GM13976 (cell line): ENCODE data around the gene TTLL9.

Source experiments
- DNase-seq: peaks from one replicate; pipeline ENCODE4 v3.0.0; 2012; ENCODE audit warnings: low spot score
- CTCF ChIP-seq: IDR thresholded peaks from 2 replicates; pipeline ENCODE4 v1.5.1; 2012; ENCODE audit warnings: borderline replicate concordance, mild to moderate bottlenecking; ENCODE audit not compliant: insufficient read depth; ENCODE audit errors: extremely low read depth, missing control alignments, control extremely low read depth
- in situ Hi-C: fragments of 300-500 bp; cut with MboI; formaldehyde crosslinking; loops from one replicate; pipeline ENCODE4 v1.12.0; 2022; ENCODE audit warnings: low sequenced_read_pairs, mixed read lengths, inconsistent platforms; ENCODE audit not compliant: unreplicated experiment

Gene TTLL9

GRCh38 chr20:31951203-31951529, 80.7 kb downstream of the TTLL9 start:
- no peak for TF ChIP-seq CTCF
- no peak for DNase-seq
- in situ Hi-C loops = loop anchor here (10.0 kb wide), 1 partner anchor 96 kb away; no protein-coding TSS in a partner anchor

GRCh38 chr20:31951530-31952453, 81.4 kb downstream of the TTLL9 start, which contains the start of gene PDRG1:
PDRG1 (minus strand) TSS chr20:31952046; CDS start chr20:31951961, 85 bp downstream.
- TF ChIP-seq CTCF = peak; percentile 86
- in situ Hi-C loops = loop anchor here (10.0 kb wide), 1 partner anchor 97 kb away; no protein-coding TSS in a partner anchor
- DNase-seq = peak; percentile 98

GRCh38 chr20:31953556-31954148, 83.2 kb downstream of the TTLL9 start:
- DNase-seq = no peak
- TF ChIP-seq CTCF = no peak
- in situ Hi-C loops = loop anchor here (10.0 kb wide), 1 partner anchor 99 kb away; no protein-coding TSS in a partner anchor

- in situ Hi-C loops = loop anchor here (10.0 kb wide), 1 partner anchor 100 kb away; no protein-coding TSS in a partner anchor
- DNase-seq = no peak
- TF ChIP-seq CTCF = no peak
These were observed 84.1 kb downstream of the TTLL9 start for GRCh38 chr20:31954500-31954899.

GRCh38 chr20:31956556-31957526, 86.4 kb downstream of the TTLL9 start:
- in situ Hi-C loops = loop anchor here (10.0 kb wide), 1 partner anchor 102 kb away; no protein-coding TSS in a partner anchor
- TF ChIP-seq CTCF = no peak
- DNase-seq = no peak

- in situ Hi-C loops = no loop called here
- no peak for TF ChIP-seq CTCF
- no peak for DNase-seq
These were observed 92.3 kb downstream of the TTLL9 start for GRCh38 chr20:31962761-31963160.
